Activated CD4-positive, alpha-beta T cell treated with anti-CD3 and anti-CD28 coated beads for 36 hours (primary cell): ENCODE measurements around the gene DNAAF3. TPM values are rescaled to one million over a fixed set of nuclear protein-coding genes. Genes with fewer than 3 reads are reported as not detected.

Experiments used
- ATAC-seq: fragments of 200-7000 bp; cut with Tn5 transposase; one replicate; pipeline ENCODE4 v1.10.0; 2021; ENCODE audit warnings: mild to moderate bottlenecking, moderate library complexity
- CTCF ChIA-PET: fragments of 350-600 bp; sonication (Branson Sonifier 250); formaldehyde crosslinking; loops from one replicate; lab custom pipeline; 2021; ENCODE audit warnings: antibody characterized with exemption; lab: Charles Lee
- POLR2A ChIA-PET: fragments of 350-600 bp; sonication (Branson Sonifier 250); formaldehyde crosslinking; loops from one replicate; lab custom pipeline; 2021; ENCODE audit warnings: antibody characterized with exemption, inconsistent platforms; lab: Charles Lee
- DNase-seq: peaks from one replicate; pipeline ENCODE4 v3.0.0-alpha.2; 2020
- H3K27ac Mint-ChIP-seq: one replicate; pipeline ENCODE4 v1.8.0; 2021; ENCODE audit warnings: mixed read lengths
- H3K27me3 Mint-ChIP-seq: one replicate; pipeline ENCODE4 v1.8.0; 2021; ENCODE audit warnings: mixed read lengths
- H3K36me3 Mint-ChIP-seq: one replicate; pipeline ENCODE4 v1.8.0; 2021; ENCODE audit warnings: low read depth, mixed read lengths
- H3K4me1 Mint-ChIP-seq: one replicate; pipeline ENCODE4 v1.8.0; 2021; ENCODE audit warnings: mixed read lengths
- H3K4me3 Mint-ChIP-seq: one replicate; pipeline ENCODE4 v1.8.0; 2021; ENCODE audit warnings: mild to moderate bottlenecking, moderate library complexity, mixed read lengths
- H3K9me3 Mint-ChIP-seq: one replicate; pipeline ENCODE4 v1.8.0; 2021; ENCODE audit warnings: low read depth, mixed read lengths
- intact Hi-C, 2 experiments: fragments of 100-400 bp; cut with DNase I in 1 of 2; cut with micrococcal nuclease in 1 of 2; formaldehyde crosslinking; loops; one replicate each; pipeline versions ENCODE4 v1.14.2 to v1.15.1; 2022 to 2024; cut with DNase I, micrococcal nuclease
- microRNA-seq: library from miRNA; unstranded; fragments of <30 nt; microRNA quantifications from one replicate; pipeline ENCODE4 v1.2.0, GENCODE V29; 2021; ENCODE audit warnings: borderline replicate concordance
- total RNA-seq, 2 experiments: library from RNA; stranded (reverse); gene quantifications; one replicate each; pipeline ENCODE4 v1.2.3, GENCODE V29; 2021

Gene DNAAF3
- total RNA-seq, 2 experiments from 2014 or later: 0.53 to 0.72 TPM

DNA sequence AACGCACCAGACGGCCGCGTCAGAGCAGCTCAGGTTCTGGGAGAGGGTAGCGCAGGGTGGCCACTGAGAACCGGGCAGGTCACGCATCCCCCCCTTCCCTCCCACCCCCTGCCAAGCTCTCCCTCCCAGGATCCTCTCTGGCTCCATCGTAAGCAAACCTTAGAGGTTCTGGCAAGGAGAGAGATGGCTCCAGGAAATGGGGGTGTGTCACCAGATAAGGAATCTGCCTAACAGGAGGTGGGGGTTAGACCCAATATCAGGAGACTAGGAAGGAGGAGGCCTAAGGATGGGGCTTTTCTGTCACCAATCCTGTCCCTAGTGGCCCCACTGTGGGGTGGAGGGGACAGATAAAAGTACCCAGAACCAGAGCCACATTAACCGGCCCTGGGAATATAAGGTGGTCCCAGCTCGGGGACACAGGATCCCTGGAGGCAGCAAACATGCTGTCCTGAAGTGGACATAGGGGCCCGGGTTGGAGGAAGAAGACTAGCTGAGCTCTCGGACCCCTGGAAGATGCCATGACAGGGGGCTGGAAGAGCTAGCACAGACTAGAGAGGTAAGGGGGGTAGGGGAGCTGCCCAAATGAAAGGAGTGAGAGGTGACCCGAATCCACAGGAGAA lies 50.9 kb downstream of the DNAAF3 start:
- DNase-seq (no peak), ATAC-seq (no peak)
- Mint-ChIP-seq H3K4me3 (peak overlapping the region; percentile 95), H3K9me3 (no peaks in the 10 kb centered on the region), H3K36me3 (peaks cover 11% of the 10 kb centered on the region), H3K27ac (peak overlapping the region; percentile 84), H3K4me1 (peaks cover 24% of the 10 kb centered on the region), H3K27me3 (no peaks in the 10 kb centered on the region)
- intact Hi-C loops: loop anchor here in 1 of 2 experiments (1.0 to 10.0 kb wide), 4 partner anchors 27 to 1013 kb away; partner anchors contain the start of genes NDUFA3, OSCAR, ZNF580 and ZNF581
- POLR2A ChIA-PET: no interaction called here
- CTCF ChIA-PET: interaction anchor here (2.8 kb wide), 1 partner anchor 28 kb away, joined by 7 read pairs; no protein-coding TSS in a partner anchor

GRCh38 chr19:55114566-55115145 lies 51.8 kb downstream of the DNAAF3 start:
- no peaks in the 10 kb centered on the region for H3K9me3 Mint-ChIP-seq
- no peaks in the 10 kb centered on the region for H3K27me3 Mint-ChIP-seq
- DNase-seq (no peak), ATAC-seq (no peak)
- intact Hi-C loops: loop anchor here in 1 of 2 experiments (5.0 to 10.0 kb wide), 3 partner anchors 528 to 1012 kb away; partner anchors contain the start of genes NDUFA3, OSCAR, ZNF580 and ZNF581
- ChIA-PET POLR2A (interaction anchor here (0.7 kb wide), 1 partner anchor 54 kb away, joined by 4 read pairs; no protein-coding TSS in a partner anchor), CTCF (no interaction called here)
- peaks cover 14% of the 10 kb centered on the region for H3K36me3 Mint-ChIP-seq
- H3K4me3 Mint-ChIP-seq: peak overlapping the region; percentile 95
- H3K27ac Mint-ChIP-seq: no peak overlapping the region
- H3K4me1 Mint-ChIP-seq: peaks cover 24% of the 10 kb centered on the region

DNA sequence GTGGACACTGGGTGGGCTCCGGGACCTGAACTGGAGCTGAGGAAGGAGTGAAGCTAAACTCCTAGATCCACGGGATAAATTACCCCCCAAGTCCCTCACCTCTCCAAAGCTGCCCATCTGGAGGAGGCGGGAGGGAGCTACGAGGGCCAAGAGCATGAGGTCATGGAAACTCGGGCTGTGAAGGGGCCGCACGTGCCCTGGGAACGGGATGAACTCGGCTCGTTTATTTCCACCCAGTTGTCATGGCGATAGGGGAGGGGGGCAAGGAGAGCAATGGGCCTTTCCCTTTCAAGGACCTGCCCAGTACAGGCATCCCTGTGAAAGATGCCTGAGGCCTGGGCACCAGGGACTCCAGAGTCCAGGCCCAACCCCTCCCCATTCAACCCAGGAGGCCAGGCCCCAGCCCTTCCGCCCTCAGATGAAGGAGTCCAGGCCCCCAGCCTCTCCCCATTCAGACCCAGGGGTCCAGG lies 52.8 kb downstream of the DNAAF3 start:
- Mint-ChIP-seq H3K27ac (no peak overlapping the region), H3K27me3 (no peaks in the 10 kb centered on the region), H3K36me3 (peaks cover 21% of the 10 kb centered on the region), H3K4me1 (peaks cover 18% of the 10 kb centered on the region), H3K4me3 (no peak overlapping the region), H3K9me3 (no peaks in the 10 kb centered on the region)
- DNase-seq (no peak), ATAC-seq (no peak)
- intact Hi-C loops: loop anchor here in 1 of 2 experiments (10.0 kb wide), 1 partner anchor 1011 kb away; the partner anchor contains the start of gene ZNF787
- POLR2A ChIA-PET: no interaction called here
- CTCF ChIA-PET: no interaction called here

- Mint-ChIP-seq H3K36me3 (peaks cover 24% of the 10 kb centered on the region), H3K4me1 (peaks cover 18% of the 10 kb centered on the region), H3K27me3 (no peaks in the 10 kb centered on the region), H3K4me3 (no peak overlapping the region), H3K27ac (no peak overlapping the region), H3K9me3 (no peaks in the 10 kb centered on the region)
- ChIA-PET CTCF (no interaction called here), POLR2A (no interaction called here)
- intact Hi-C loops: loop anchor here in 1 of 2 experiments (10.0 kb wide), 1 partner anchor 1012 kb away; the partner anchor contains the start of gene ZNF787
- DNase-seq: no peak
- no peak for ATAC-seq
Observed at GRCh38 chr19:55112777-55113569, 53.4 kb downstream of the DNAAF3 start.

GRCh38 chr19:55112246-55112776 lies 54.1 kb downstream of the DNAAF3 start:
- no peaks in the 10 kb centered on the region for H3K27me3 Mint-ChIP-seq
- intact Hi-C loops: loop anchor here in 1 of 2 experiments (10.0 kb wide), 1 partner anchor 1012 kb away; the partner anchor contains the start of gene ZNF787
- no peak overlapping the region for H3K4me3 Mint-ChIP-seq
- ChIA-PET POLR2A (no interaction called here), CTCF (no interaction called here)
- peaks cover 16% of the 10 kb centered on the region for H3K4me1 Mint-ChIP-seq
- ATAC-seq: no peak
- no peak overlapping the region for H3K27ac Mint-ChIP-seq
- no peaks in the 10 kb centered on the region for H3K9me3 Mint-ChIP-seq
- H3K36me3 Mint-ChIP-seq: peaks cover 27% of the 10 kb centered on the region
- no peak for DNase-seq

- Mint-ChIP-seq H3K4me3 (no peak overlapping the region), H3K27ac (no peak overlapping the region), H3K4me1 (peaks cover 16% of the 10 kb centered on the region), H3K27me3 (no peaks in the 10 kb centered on the region), H3K9me3 (no peaks in the 10 kb centered on the region), H3K36me3 (peaks cover 29% of the 10 kb centered on the region)
- POLR2A ChIA-PET: no interaction called here
- DNase-seq (no peak), ATAC-seq (no peak)
- CTCF ChIA-PET: interaction anchor here (0.8 kb wide), 1 partner anchor 77 kb away, joined by 3 read pairs; no protein-coding TSS in a partner anchor
- intact Hi-C loops: loop anchor here in 1 of 2 experiments (10.0 kb wide), 1 partner anchor 1013 kb away; the partner anchor contains the start of gene ZNF787
Observed at GRCh38 chr19:55111238-55111831, 55.1 kb downstream of the DNAAF3 start.

- POLR2A ChIA-PET: no interaction called here
- ATAC-seq: no peak
- Mint-ChIP-seq H3K9me3 (no peaks in the 10 kb centered on the region), H3K4me1 (peaks cover 3% of the 10 kb centered on the region), H3K36me3 (peaks cover 26% of the 10 kb centered on the region), H3K4me3 (no peak overlapping the region), H3K27me3 (no peaks in the 10 kb centered on the region), H3K27ac (no peak overlapping the region)
- intact Hi-C loops: loop anchor here in 1 of 2 experiments (10.0 kb wide), 1 partner anchor 1015 kb away; the partner anchor contains the start of gene ZNF787
- no peak for DNase-seq
- CTCF ChIA-PET: no interaction called here
Observed at GRCh38 chr19:55109527-55110291, 56.7 kb downstream of the DNAAF3 start.

Small RNAs within 50 kb of the gene (microRNA-seq; reads per million reads assigned to microRNA genes)
- gene MIR7975: not detected

Other genes with a start within 250 kb of the DNAAF3 start
- not detected for gene NLRP7, start 219.1 kb downstream of the DNAAF3 start, total RNA-seq
- gene NLRP2, start 200.2 kb downstream of the DNAAF3 start, total RNA-seq: 1 to 10 TPM; 7.1 to 8.8 TPM
- under 1 TPM in 1 of 2 experiments, not detected in 1; 0.09 TPM for gene GP6, start 128.3 kb downstream of the DNAAF3 start, total RNA-seq
- gene RDH13, start 103.5 kb downstream of the DNAAF3 start, total RNA-seq: 10 to 100 TPM; 11.9 to 12.8 TPM
- gene EPS8L1, start 90.7 kb downstream of the DNAAF3 start, total RNA-seq: 1 to 10 TPM; 2.2 to 2.3 TPM
- 10 to 100 TPM; 66.1 to 69.8 TPM for gene PPP1R12C, start 49.0 kb downstream of the DNAAF3 start, total RNA-seq
- under 1 TPM; 0.47 to 0.50 TPM for gene TNNT1, start 17.4 kb downstream of the DNAAF3 start, total RNA-seq
- under 1 TPM in 1 of 2 experiments, not detected in 1; 0.32 TPM for gene TNNI3, start 8.9 kb downstream of the DNAAF3 start, total RNA-seq
- gene SYT5, start 13.7 kb upstream of the DNAAF3 start, total RNA-seq: under 1 TPM in 1 of 2 experiments, not detected in 1; 0.37 TPM
- gene PTPRH, start 42.9 kb upstream of the DNAAF3 start, total RNA-seq: not detected
- gene TMEM86B, start 62.1 kb upstream of the DNAAF3 start, total RNA-seq: 1 to 10 TPM; 4.9 to 9.0 TPM
- 100 to 1,000 TPM; 177 to 201 TPM for gene PPP6R1, start 92.4 kb upstream of the DNAAF3 start, total RNA-seq
- gene HSPBP1, start 113.5 kb upstream of the DNAAF3 start, total RNA-seq: 10 to 100 TPM; 41.1 to 45.2 TPM
- 1 to 10 TPM; 4.1 to 4.5 TPM for gene BRSK1, start 117.4 kb upstream of the DNAAF3 start, total RNA-seq
- gene TMEM150B, start 158.7 kb upstream of the DNAAF3 start, total RNA-seq: not detected
- 10 to 100 TPM; 27.5 to 32.3 TPM for gene KMT5C, start 173.3 kb upstream of the DNAAF3 start, total RNA-seq
- gene COX6B2, start 188.1 kb upstream of the DNAAF3 start, total RNA-seq: under 1 TPM; 0.14 to 0.30 TPM
- gene GARIN5B, start 196.6 kb upstream of the DNAAF3 start, total RNA-seq: not detected
- under 1 TPM; 0.09 to 0.18 TPM for gene IL11, start 203.8 kb upstream of the DNAAF3 start, total RNA-seq
- gene TMEM190, start 210.2 kb upstream of the DNAAF3 start, total RNA-seq: not detected
- 1 to 10 TPM; 5.9 to 6.3 TPM for gene TMEM238, start 217.7 kb upstream of the DNAAF3 start, total RNA-seq
- gene RPL28, start 219.3 kb upstream of the DNAAF3 start, total RNA-seq: 1,000 to 10,000 TPM; 2,751 to 4,078 TPM
- 100 to 1,000 TPM; 228 to 342 TPM for gene UBE2S, start 241.2 kb upstream of the DNAAF3 start, total RNA-seq